Measurements from ENCODE around the gene PRKCA.
"Not testable (repeated sequence)": the region's sequence is repeated elsewhere in the genome, so short reads cannot be mapped to it uniquely, and the experiment has no call there.

The PRKCA gene

GRCh38 chr17:66455060-66455459 lies 152.6 kb downstream of the PRKCA start:
- no peak overlapping the region for H3K4me3 Mint-ChIP-seq
- peaks cover 68% of the 10 kb centered on the region for H3K36me3 Mint-ChIP-seq (ENCODE audit: low read depth)
- H3K4me1 Mint-ChIP-seq = peaks cover 47% of the 10 kb centered on the region
- H3K27me3 Mint-ChIP-seq = no peaks in the 10 kb centered on the region
- no peak for ATAC-seq
- no peak for DNase-seq
- H3K9me3 Mint-ChIP-seq = peaks cover 22% of the 10 kb centered on the region
- H3K27ac Mint-ChIP-seq = no peak overlapping the region

DNA sequence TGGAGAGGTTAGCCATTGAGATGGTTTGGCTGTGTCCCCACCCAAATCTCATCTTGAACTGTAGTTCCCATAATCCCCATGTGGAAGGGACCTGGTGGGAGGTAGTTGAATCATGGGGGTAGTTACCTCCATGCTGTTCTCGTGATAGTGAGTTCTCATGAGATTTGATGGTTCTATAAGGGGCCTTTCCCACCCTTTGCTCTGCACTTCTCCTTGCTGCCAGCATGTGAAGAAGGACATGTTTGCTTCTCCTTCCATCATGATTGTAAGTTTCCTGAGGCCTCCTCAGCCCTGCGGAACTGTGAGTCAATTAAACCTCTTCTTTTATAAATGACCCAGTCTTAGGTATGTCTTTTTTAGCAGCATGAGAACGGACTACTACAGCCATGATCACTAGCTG lies 155.1 kb downstream of the PRKCA start:
- peaks cover 22% of the 10 kb centered on the region for H3K9me3 Mint-ChIP-seq
- H3K4me1 Mint-ChIP-seq = peaks cover 46% of the 10 kb centered on the region
- H3K4me3 Mint-ChIP-seq, H3K27ac Mint-ChIP-seq, ATAC-seq, DNase-seq, H3K27me3 Mint-ChIP-seq: not testable (repeated sequence)
- peaks cover 57% of the 10 kb centered on the region for H3K36me3 Mint-ChIP-seq (ENCODE audit: low read depth)

DNA sequence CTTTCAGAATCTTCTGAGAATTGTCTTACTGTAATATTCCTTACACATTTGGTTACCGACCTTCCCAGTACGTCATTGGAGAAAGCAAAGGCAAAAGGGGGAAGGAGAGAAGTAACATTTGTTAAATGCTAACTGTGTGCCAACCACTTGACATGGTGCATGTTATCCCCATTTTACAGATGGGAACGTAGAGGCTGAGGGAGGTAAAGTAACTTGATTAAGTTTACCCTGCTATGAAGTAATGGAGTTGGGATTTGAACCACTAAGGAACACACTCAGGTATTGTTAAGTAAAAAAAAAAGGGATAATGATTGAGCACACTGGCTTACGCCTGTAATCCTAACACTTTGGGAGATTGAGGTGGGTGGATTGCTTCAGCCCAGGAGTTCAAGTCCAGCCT lies 156.4 kb downstream of the PRKCA start:
- Mint-ChIP-seq H3K4me1 (peaks cover 53% of the 10 kb centered on the region), H3K36me3 (ENCODE audit: low read depth) (peaks cover 49% of the 10 kb centered on the region), H3K27ac (no peak overlapping the region), H3K27me3 (no peaks in the 10 kb centered on the region), H3K4me3 (no peak overlapping the region), H3K9me3 (peaks cover 22% of the 10 kb centered on the region)
- ATAC-seq (no peak), DNase-seq (no peak)

- peaks cover 40% of the 10 kb centered on the region for H3K36me3 Mint-ChIP-seq (ENCODE audit: low read depth)
- H3K27me3 Mint-ChIP-seq = no peaks in the 10 kb centered on the region
- DNase-seq (no peak), ATAC-seq (peak; percentile 77)
- no peak overlapping the region for H3K27ac Mint-ChIP-seq
- H3K9me3 Mint-ChIP-seq = peaks cover 22% of the 10 kb centered on the region
- peaks cover 55% of the 10 kb centered on the region for H3K4me1 Mint-ChIP-seq
- no peak overlapping the region for H3K4me3 Mint-ChIP-seq
Measured at GRCh38 chr17:66459811-66460270, 157.4 kb downstream of the PRKCA start.

DNA sequence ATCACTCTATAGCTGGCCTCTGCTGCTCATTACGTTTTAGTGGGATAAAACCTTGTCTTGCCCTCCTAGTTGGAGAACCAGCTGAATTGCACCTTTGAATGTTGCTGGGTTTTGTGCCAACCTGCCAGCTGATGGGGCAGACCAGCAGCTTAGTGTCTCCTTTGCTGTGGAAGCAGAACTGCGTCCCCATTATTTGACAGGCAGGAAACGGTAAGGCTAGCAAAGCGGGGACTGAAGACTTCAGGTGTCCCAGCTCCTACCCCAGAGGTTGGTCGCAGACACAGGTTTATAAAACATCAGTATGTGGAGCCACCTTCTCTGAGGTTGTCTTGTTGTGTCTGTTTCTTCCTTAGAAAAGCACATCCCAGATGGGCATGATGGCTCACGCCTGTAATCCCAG lies 158.1 kb downstream of the PRKCA start:
- Mint-ChIP-seq H3K27me3 (no peaks in the 10 kb centered on the region), H3K27ac (no peak overlapping the region), H3K9me3 (peaks cover 21% of the 10 kb centered on the region), H3K36me3 (ENCODE audit: low read depth) (peaks cover 34% of the 10 kb centered on the region), H3K4me3 (no peak overlapping the region), H3K4me1 (peaks cover 58% of the 10 kb centered on the region)
- DNase-seq (no peak), ATAC-seq (no peak)

DNA sequence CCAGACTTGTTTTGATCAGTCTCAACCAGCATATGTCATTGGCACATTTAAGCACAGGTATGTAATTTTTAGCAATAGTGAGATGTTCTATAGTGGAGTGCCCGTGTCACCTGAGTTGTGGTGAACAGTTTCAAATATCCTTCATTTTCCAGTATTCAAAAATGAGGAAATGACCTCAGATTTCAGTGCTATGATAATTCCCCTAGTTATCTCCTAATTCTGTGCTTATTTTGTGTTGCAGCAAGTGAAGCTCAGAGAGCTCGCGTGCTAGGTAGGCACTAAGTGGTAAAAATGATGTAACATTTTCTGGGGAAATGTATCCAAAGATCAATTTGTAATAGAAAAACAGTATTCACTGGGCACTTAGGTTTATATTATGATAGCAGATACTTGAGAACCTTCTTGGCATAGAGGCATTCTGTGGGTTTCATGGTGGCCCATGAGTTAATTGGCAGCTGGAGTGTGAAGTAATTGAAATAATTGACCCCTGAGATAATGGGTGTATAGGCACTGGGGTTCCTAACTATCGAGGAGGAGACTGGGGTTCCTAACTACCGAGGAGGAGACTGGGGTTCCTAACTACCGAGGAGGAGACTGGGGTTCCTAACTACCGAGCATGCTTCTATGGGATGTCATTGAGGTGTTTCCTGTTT lies 159.1 kb downstream of the PRKCA start:
- Mint-ChIP-seq H3K4me1 (peaks cover 61% of the 10 kb centered on the region), H3K27ac (no peak overlapping the region), H3K4me3 (no peak overlapping the region), H3K9me3 (peaks cover 14% of the 10 kb centered on the region), H3K36me3 (ENCODE audit: low read depth) (peaks cover 28% of the 10 kb centered on the region), H3K27me3 (no peaks in the 10 kb centered on the region)
- no peak for DNase-seq
- no peak for ATAC-seq

GRCh38 chr17:66462010-66462409 lies 159.6 kb downstream of the PRKCA start:
- Mint-ChIP-seq H3K4me3 (no peak overlapping the region), H3K27me3 (no peaks in the 10 kb centered on the region), H3K9me3 (peaks cover 8% of the 10 kb centered on the region), H3K27ac (no peak overlapping the region), H3K36me3 (ENCODE audit: low read depth) (peaks cover 24% of the 10 kb centered on the region), H3K4me1 (peaks cover 67% of the 10 kb centered on the region)
- no peak for ATAC-seq
- DNase-seq = no peak

DNA sequence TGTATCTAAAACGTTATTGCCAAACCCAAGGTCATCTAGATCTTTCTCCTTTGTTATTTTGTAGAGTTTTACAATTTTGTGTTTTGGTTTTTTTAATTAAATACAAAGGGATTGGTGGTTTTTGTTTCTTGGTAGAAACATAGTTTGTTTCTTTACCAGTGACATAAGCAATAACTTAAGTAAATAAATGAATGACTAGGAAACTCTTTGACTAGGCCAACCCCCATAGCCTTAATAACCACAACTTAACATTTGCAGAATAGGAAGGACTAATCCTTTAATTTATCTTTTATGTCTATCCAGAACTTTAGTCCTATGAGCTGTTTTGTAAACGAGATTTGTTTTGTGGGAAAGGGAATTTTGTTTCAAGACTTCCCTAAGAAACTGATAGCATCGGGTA lies 162.5 kb downstream of the PRKCA start:
- no peaks in the 10 kb centered on the region for H3K27me3 Mint-ChIP-seq
- H3K4me1 Mint-ChIP-seq = peaks cover 81% of the 10 kb centered on the region
- H3K27ac Mint-ChIP-seq = no peak overlapping the region
- H3K9me3 Mint-ChIP-seq = no peaks in the 10 kb centered on the region
- DNase-seq (no peak), ATAC-seq (no peak)
- H3K4me3 Mint-ChIP-seq = no peak overlapping the region
- H3K36me3 Mint-ChIP-seq (ENCODE audit: low read depth) = peaks cover 16% of the 10 kb centered on the region

GRCh38 chr17:66465701-66466100 lies 163.3 kb downstream of the PRKCA start:
- DNase-seq (no peak), ATAC-seq (no peak)
- H3K9me3 Mint-ChIP-seq = no peaks in the 10 kb centered on the region
- peaks cover 78% of the 10 kb centered on the region for H3K4me1 Mint-ChIP-seq
- peaks cover 16% of the 10 kb centered on the region for H3K36me3 Mint-ChIP-seq (ENCODE audit: low read depth)
- H3K4me3 Mint-ChIP-seq = no peak overlapping the region
- H3K27me3 Mint-ChIP-seq = no peaks in the 10 kb centered on the region
- H3K27ac Mint-ChIP-seq = peak overlapping the region; percentile 99

- H3K27me3 Mint-ChIP-seq = no peaks in the 10 kb centered on the region
- peaks cover 17% of the 10 kb centered on the region for H3K36me3 Mint-ChIP-seq (ENCODE audit: low read depth)
- peaks cover 80% of the 10 kb centered on the region for H3K4me1 Mint-ChIP-seq
- ATAC-seq (no peak), DNase-seq (no peak)
- peak overlapping the region; percentile 71 for H3K4me3 Mint-ChIP-seq
- peak overlapping the region; percentile 99 for H3K27ac Mint-ChIP-seq
- no peaks in the 10 kb centered on the region for H3K9me3 Mint-ChIP-seq
Measured at GRCh38 chr17:66466106-66466820, 163.8 kb downstream of the PRKCA start.

DNA sequence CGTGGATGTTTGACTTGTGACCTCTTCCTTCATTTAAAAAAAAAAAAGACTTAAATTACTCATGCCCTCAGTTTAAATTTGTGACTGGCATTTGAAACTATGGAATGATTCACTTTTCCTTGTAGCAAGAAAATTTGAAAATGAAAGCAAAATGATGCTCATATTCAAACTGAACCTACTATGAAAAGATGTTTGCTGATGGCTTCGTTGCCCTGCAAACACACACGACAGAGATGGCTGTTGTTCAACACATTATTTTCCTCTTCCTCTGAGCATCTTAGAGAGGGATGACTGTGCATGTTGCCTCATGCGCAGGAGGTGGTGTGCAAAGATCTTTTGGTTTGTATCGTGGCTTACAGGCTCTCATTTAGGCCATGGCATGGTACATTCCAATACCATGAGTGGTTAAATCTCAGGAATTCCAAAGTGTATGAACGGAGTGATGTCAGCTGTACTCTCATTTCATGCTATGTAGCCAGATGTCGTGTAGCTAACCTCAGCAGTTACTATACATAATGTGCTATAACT lies 164.5 kb downstream of the PRKCA start:
- DNase-seq = peak; percentile 46
- Mint-ChIP-seq H3K4me1 (peaks cover 77% of the 10 kb centered on the region), H3K27ac (peak overlapping the region; percentile 99), H3K4me3 (peak overlapping the region; percentile 71), H3K9me3 (no peaks in the 10 kb centered on the region), H3K36me3 (ENCODE audit: low read depth) (peaks cover 20% of the 10 kb centered on the region), H3K27me3 (no peaks in the 10 kb centered on the region)
- ATAC-seq = peak; percentile 93

DNA sequence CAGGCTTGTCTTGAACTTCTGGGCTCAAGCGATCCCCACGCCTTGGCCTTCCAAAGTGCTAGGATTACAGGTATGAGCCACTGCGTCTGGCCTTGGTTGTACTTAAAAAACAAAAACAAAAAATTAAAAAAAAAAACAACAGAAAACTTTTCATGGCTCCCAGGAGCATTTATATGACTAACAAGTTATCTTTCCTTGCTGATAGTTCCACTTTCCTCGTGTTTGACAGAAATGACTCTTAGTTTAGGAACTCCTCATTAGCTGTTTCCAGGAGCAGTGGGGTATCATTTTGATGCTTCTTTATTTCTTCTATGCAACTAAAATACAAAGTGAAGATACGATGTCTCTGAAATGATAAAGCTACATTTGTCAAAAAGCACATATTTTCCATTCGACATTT lies 165.4 kb downstream of the PRKCA start:
- Mint-ChIP-seq H3K27me3 (no peaks in the 10 kb centered on the region), H3K4me1 (peaks cover 77% of the 10 kb centered on the region), H3K4me3 (peak overlapping the region; percentile 40), H3K9me3 (no peaks in the 10 kb centered on the region), H3K36me3 (ENCODE audit: low read depth) (peaks cover 27% of the 10 kb centered on the region), H3K27ac (peak overlapping the region; percentile 99)
- ATAC-seq (no peak), DNase-seq (no peak)

GRCh38 chr17:66468241-66469087 lies 166.1 kb downstream of the PRKCA start:
- peak overlapping the region; percentile 99 for H3K27ac Mint-ChIP-seq
- H3K4me1 Mint-ChIP-seq = peaks cover 78% of the 10 kb centered on the region
- H3K4me3 Mint-ChIP-seq = peak overlapping the region; percentile 25
- H3K27me3 Mint-ChIP-seq = no peaks in the 10 kb centered on the region
- H3K36me3 Mint-ChIP-seq (ENCODE audit: low read depth) = peaks cover 27% of the 10 kb centered on the region
- DNase-seq (no peak), ATAC-seq (no peak)
- H3K9me3 Mint-ChIP-seq = no peaks in the 10 kb centered on the region

DNA sequence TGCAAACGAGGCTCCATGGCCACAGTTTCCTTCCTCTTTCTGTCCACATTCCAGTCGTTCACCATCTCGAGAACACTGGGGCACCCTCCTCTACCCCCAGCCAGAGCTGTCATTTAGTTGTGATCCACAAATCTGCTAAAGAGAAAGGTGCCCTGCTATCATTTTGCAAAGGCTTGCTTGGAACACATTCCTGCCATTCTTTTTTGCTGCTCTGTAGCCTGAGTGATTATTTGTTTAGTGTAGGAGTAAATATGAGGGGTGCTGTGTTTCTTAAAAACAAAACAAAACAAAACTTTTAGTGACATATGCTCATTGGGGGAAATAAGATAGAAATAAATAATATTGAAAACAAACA lies 166.7 kb downstream of the PRKCA start:
- DNase-seq (no peak), ATAC-seq (no peak)
- Mint-ChIP-seq H3K36me3 (ENCODE audit: low read depth) (peaks cover 27% of the 10 kb centered on the region), H3K27ac (peak overlapping the region; percentile 99), H3K4me3 (no peak overlapping the region), H3K9me3 (no peaks in the 10 kb centered on the region), H3K27me3 (no peaks in the 10 kb centered on the region), H3K4me1 (peaks cover 76% of the 10 kb centered on the region)
